GM12891 (cell line): ENCODE data around the gene DPP4. TPM values are rescaled to one million over a fixed set of nuclear protein-coding genes. Genes with fewer than 3 reads are reported as not detected.

Experiments
- DNase-seq: peaks from one replicate; pipeline ENCODE4 v3.0.0; 2011; ENCODE audit warnings: low spot score; ENCODE audit not compliant: insufficient read length
- FAIRE-seq: peaks from 2 replicates; lab custom pipeline; 2011; peaks lifted over from hg19 to GRCh38; lab: Jason Lieb, UNC
- PAX5 ChIP-seq: IDR thresholded peaks from 2 replicates; pipeline ENCODE4 v1.6.1; 2011; ENCODE audit warnings: low read length, moderate library complexity, mild to moderate bottlenecking; ENCODE audit not compliant: insufficient read depth, severe bottlenecking
- POLR2A ChIP-seq: IDR thresholded peaks from 2 replicates; pipeline ENCODE4 v1.6.1; 2011; ENCODE audit warnings: low read depth, low read length, control low read depth
- POLR2AphosphoS5 ChIP-seq: IDR thresholded peaks from 2 replicates; pipeline ENCODE4 v1.6.1; 2011; ENCODE audit warnings: low read depth, low read length, control low read depth
- POU2F2 ChIP-seq: IDR thresholded peaks from 2 replicates; pipeline ENCODE4 v1.6.1; 2011; ENCODE audit warnings: low read depth, mild to moderate bottlenecking, control low read depth, low read length, moderate library complexity
- SPI1 ChIP-seq: IDR thresholded peaks from 2 replicates; pipeline ENCODE4 v1.6.1; 2011; ENCODE audit warnings: low read depth, low read length, control low read depth
- TAF1 ChIP-seq: IDR thresholded peaks from 2 replicates; pipeline ENCODE4 v1.6.1; 2011; ENCODE audit warnings: low read depth, low read length, control low read depth
- polyA plus RNA-seq: library from polyadenylated mRNA; unstranded; fragments of >200 nt; gene quantifications from one replicate; pipeline ENCODE4 v1.2.1, GENCODE V29; 2012; ENCODE audit warnings: low read depth, missing spikeins, inconsistent platforms; ENCODE audit not compliant: missing spikeins

DPP4 gene
- 0.19 TPM for polyA plus RNA-seq

DNA sequence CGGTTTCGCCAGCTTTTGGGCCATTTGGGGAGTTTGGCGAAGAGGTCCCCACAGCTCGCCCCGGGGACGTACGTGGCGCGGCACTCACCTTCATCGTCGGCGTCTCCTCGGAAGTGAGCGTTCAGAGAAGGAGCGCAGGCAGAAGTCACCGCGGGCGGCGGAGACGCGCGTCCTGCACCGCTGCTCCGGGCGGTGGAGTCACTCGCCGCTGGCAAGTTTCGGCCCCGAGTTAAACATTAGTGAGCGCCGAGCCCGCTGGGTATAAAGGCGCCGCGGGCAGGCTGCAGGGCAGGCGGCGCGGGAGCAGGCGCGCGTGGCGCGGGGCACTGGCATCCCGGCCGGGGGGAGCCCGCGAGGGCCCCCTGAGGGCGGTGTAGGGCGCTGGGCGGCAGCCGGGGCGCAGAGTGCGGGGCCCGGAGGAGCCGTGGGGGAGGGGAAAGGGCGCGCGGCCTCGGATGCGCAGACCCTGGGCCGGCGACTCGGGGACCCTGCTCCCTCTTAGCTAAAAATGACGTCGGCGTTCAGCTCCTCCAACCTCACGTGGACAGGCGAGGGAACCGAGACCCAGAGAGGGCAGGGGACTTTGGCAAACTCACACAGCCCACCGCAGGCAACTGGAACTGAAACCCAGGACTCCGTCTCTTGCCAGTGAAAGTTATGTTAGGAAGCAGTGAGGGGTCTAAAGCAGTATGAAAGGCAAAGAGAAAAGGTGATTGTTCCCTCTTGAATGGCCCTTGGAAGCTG, at the start of gene DPP4:
Gene DPP4, minus strand, starts transcription at position 328 of the 744 bp plus-strand sequence. Its CDS starts 234 bp downstream, at position 94.
- FAIRE-seq = peak; percentile 56
- peak; percentile 60 for DNase-seq
- TF ChIP-seq POLR2A = no peak
- TF ChIP-seq POU2F2 = no peak
- no peak for TF ChIP-seq TAF1
- TF ChIP-seq PAX5 = peak; percentile 45
- peak; percentile 56 for TF ChIP-seq SPI1
- TF ChIP-seq POLR2AphosphoS5 = no peak

DNA sequence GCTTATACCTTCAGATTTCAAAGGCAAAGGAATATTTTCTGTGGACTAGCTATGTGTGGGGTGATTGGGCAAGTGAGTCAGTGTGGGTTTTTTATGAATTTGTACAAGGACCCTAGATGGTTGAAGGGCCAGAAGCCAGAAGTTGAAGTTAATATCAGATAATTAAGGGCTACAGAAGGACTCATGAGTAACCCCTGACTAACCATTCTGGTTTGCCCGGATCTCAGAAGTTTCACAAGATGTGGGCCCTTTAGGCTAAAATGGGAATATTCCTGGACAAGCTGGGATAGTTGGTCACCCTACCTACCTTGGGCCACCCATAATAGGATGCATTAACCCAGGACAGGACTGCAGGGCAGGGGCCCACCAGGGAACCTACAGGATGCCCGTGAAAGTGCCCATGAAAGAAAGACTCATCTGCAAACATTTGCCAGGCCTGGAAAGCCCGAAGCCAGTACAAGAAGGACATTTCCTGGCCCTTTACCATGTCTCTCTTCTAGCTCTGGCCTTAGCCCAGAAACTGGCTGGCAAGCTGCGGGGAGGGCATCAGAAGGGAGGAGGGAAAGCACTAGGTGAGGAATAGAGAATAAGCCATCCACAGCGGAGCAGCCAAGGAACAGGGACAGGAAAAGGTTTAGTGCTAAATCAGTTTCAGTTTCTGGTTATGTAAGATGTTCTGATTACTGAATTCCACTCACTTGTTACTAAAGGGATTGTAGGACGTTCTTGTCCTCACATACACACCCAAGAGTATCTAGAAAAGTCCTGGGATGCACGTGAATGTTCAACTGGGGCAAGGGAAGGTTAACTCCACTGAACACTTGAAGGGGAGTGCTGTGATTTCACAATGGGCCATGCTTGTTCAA, 44.4 kb upstream of the DPP4 start:
- DNase-seq (no peak), FAIRE-seq (no peak)
- TF ChIP-seq POLR2AphosphoS5 = no peak
- TF ChIP-seq SPI1 = no peak

DNA sequence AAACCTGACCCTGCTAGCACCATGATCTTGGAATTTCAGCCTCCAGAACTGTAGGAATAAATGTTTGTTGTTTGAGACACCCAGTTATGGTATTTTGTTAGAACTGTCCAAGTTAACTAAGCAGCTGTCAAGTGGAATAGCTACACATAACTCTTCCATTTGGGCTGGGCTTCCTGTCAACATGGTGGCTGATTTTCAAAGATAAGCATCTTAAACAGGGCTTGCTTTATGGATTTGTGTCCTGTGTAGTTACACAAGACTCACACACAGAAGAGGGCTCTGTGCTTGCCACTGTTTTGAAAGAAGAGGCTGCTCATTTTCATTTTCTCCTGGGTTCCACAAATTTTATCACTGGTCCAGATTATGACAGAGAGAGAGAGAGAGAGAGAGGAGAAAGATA, 42.3 kb upstream of the DPP4 start:
- TF ChIP-seq TAF1 (no peak), POLR2A (no peak), POLR2AphosphoS5 (no peak), PAX5 (no peak), POU2F2 (no peak), SPI1 (no peak)
- DNase-seq (no peak), FAIRE-seq (no peak)

DNA sequence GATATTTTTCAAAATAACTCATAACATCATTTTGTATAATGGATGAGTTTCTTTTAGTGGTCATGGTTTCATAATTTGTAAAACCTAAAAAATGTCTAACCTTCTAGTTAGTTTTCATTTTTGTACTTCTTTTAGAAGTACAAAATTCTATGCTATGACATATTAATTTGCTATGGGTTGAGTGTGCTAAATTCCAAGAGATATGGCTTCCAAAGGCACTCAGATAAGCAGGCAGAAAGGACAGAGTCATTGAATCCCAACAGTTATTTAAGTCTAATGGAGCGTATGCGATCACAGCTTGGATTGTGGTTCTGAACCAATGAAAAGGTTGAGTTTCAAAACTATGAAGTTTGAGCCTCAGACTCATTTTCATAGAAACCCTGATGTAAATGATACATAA, 41.1 kb upstream of the DPP4 start:
- DNase-seq = no peak
- no peak for FAIRE-seq
- TF ChIP-seq PAX5 (no peak), POU2F2 (no peak), POLR2AphosphoS5 (no peak), TAF1 (no peak), SPI1 (no peak), POLR2A (no peak)

- FAIRE-seq (no peak), DNase-seq (no peak)
- TF ChIP-seq TAF1 = no peak
- no peak for TF ChIP-seq SPI1
- no peak for TF ChIP-seq PAX5
- TF ChIP-seq POLR2AphosphoS5 = no peak
- TF ChIP-seq POU2F2 = no peak
- TF ChIP-seq POLR2A = no peak
Measured at GRCh38 chr2:162114271-162114670, 40.3 kb upstream of the DPP4 start.

DNA sequence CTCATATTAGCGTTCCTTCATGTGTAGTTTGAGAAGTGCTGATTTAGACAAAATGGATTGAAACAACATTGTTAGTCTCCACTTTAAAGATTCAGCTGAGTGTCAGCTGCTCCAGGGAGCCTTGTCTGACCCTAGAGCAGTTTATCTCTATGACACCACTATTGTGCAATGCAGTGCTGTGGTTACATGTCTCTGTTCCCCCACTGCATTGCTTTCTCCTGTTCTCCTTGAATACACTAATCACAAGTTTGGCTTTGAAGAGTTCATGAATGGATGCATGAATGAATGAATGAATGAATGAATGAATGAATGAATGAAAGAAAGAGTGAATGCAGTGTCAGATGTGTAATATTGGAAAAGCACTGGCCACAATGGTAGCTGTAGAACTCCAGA, 39.8 kb upstream of the DPP4 start:
- FAIRE-seq = no peak
- DNase-seq = no peak
- TF ChIP-seq POU2F2 (no peak), POLR2AphosphoS5 (no peak)

DNA sequence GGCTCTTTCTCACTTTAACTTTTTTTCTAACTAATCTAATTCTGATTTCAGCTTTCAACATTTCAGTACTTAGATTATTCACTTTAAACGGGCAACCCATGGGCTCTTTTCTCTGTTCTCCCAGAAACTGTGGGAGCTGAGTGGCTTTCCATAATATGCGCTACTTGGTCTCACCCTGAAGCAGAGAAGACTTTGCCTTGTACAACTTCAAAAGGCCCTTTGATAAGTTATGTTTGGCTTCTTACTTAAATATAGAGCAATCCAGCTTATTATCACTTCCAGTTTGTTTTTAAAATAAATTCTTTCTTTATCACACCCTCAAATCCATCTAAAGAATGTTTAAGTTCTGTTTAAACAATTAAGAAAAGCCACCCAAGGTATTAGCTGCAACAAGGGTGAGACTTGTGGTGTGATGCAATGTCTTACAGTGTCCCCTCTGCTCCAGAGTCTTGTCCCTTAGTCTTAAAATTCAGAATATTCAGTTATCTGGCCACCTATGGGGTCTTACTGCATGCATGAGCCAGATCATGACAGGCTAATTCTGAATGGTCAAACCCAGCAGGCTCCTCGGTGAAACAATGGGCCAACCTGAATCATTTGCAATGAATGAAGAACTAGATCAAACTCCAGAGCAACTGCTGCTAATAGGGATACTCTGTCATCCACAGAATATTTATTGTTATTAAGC, 39.2 kb upstream of the DPP4 start:
- TF ChIP-seq TAF1 (no peak), SPI1 (no peak), POU2F2 (no peak), PAX5 (no peak), POLR2A (no peak), POLR2AphosphoS5 (no peak)
- FAIRE-seq (no peak), DNase-seq (no peak)

GRCh38 chr2:162111958-162112850, 38.2 kb upstream of the DPP4 start:
- TF ChIP-seq SPI1 = no peak
- no peak for TF ChIP-seq POU2F2
- TF ChIP-seq TAF1 = no peak
- TF ChIP-seq POLR2A = no peak
- no peak for TF ChIP-seq PAX5
- TF ChIP-seq POLR2AphosphoS5 = no peak
- FAIRE-seq = no peak
- DNase-seq = no peak
